Measurements from ENCODE around the gene CDH23. TPM values are rescaled to one million over a fixed set of nuclear protein-coding genes. Genes with fewer than 3 reads are reported as not detected.

CDH23 gene
- total RNA-seq, 2 experiments from 2014 or later, result 4.6 to 5.2 TPM

GRCh38 chr10:71708301-71708703 is 311.6 kb downstream of the CDH23 start:
- TF ChIP-seq CTCF (IDR thresholded peaks at IDR 0.05), result peak; percentile 85
- H3K4me1 Mint-ChIP-seq (ENCODE audit: low read depth), result peaks cover 51% of the 10 kb centered on the region
- Histone ChIP-seq H3K36me3 (ENCODE audit: insufficient read depth, low read length) (no peaks in the 10 kb centered on the region), H3K4me3 (ENCODE audit: low read length) (no peak overlapping the region), H3K9me3 (ENCODE audit: control insufficient read depth in 1 of 2, insufficient read depth in 1 of 2, low read length in 2 of 2) (no peaks in the 10 kb centered on the region), H3K4me1 (ENCODE audit: insufficient read depth, low read length) (peaks cover 48% of the 10 kb centered on the region), H3K27ac (ENCODE audit: low read depth in 1 of 2, low read length in 2 of 2) (no peak overlapping the region), H3K27me3 (ENCODE audit: control insufficient read depth in 1 of 2, insufficient read depth in 2 of 2, low read length in 2 of 2) (no peaks in the 10 kb centered on the region)
- ChIA-PET CTCF (interaction anchor here (0.6 to 2.3 kb wide), 21 partner anchors 9 to 397 kb away, joined by 3 to 18 read pairs (median 5); partner anchors contain the start of genes SLC29A3 and VSIR), POLR2A (interaction anchor here (0.8 to 2.7 kb wide), 10 partner anchors 11 to 389 kb away, joined by 3 to 21 read pairs (median 5); partner anchors contain the start of genes SLC29A3 and VSIR)
- H3K36me3 Mint-ChIP-seq (ENCODE audit: low read depth), result no peaks in the 10 kb centered on the region
- H3K4me3 Mint-ChIP-seq, result no peak overlapping the region
- ATAC-seq (ENCODE audit: poor library complexity) (peak; percentile 76), DNase-seq (peak; percentile 50 to 82 (median 63))
- H3K27me3 Mint-ChIP-seq, result no peaks in the 10 kb centered on the region
- H3K27ac Mint-ChIP-seq, result peak overlapping the region; percentile 5
- no peaks in the 10 kb centered on the region for H3K9me3 Mint-ChIP-seq
- intact Hi-C loops (cut with DNase I, micrococcal nuclease), result loop anchor here (2.0 to 5.0 kb wide), 3 partner anchors 104 to 396 kb away; no protein-coding TSS in a partner anchor

DNA sequence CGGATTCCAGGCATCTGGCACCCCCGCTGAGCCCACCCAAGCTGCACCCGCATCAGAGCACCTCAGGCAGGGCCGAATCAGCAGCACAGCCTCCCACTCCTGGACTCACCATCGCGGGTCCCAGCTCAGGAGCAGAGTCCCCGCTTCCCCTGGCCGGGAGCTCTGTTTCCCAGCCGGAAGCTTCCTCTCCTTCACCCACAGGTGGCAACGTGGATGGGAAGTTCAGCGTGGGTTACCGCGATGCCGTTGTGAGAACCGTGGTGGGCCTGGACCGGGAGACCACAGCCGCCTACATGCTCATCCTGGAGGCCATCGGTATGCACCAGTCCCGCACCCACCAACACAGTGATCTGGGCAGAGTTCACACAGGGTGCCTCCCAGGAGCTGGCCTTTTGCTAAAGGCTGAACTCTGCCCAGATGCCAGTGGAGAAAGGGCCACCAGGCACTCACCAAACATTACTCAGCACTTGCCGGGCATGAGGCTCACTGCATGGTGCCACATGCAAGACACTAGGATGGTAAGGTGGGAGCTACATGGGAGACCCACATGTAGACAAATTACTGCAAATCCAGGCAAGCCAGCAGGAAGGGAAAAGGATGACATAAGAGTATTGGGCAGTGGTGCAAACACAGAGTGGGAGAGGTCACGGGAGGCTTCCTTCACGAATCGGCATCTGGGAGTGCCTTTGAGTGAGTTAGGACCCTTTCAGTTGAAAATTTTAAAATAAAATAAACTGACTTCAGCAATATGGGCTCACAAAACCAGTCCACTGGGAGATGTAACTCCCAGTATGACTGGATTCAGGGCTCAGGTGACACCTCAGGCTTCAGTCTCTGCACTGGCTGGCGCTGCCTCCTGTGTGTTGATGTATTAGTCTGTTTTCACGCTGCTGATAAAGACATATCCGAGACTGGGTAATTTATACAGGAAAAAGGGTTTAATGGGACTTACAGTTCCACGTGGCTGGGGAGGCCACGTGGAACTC is 312.5 kb downstream of the CDH23 start:
- CTCF ChIA-PET, result interaction anchor here (1.0 to 2.3 kb wide), 13 partner anchors 11 to 398 kb away, joined by 3 to 18 read pairs (median 5); partner anchors contain the start of genes SLC29A3 and VSIR
- H3K4me3 ChIP-seq (ENCODE audit: low read length), result no peak overlapping the region
- Mint-ChIP-seq H3K27ac (peak overlapping the region; percentile 98), H3K27me3 (no peaks in the 10 kb centered on the region), H3K36me3 (ENCODE audit: low read depth) (no peaks in the 10 kb centered on the region), H3K9me3 (no peaks in the 10 kb centered on the region), H3K4me1 (ENCODE audit: low read depth) (peaks cover 60% of the 10 kb centered on the region), H3K4me3 (no peak overlapping the region)
- intact Hi-C loops (cut with DNase I, micrococcal nuclease), result loop anchor here (2.0 to 5.0 kb wide), 3 partner anchors 103 to 397 kb away; no protein-coding TSS in a partner anchor
- peaks cover 57% of the 10 kb centered on the region for H3K4me1 ChIP-seq (ENCODE audit: insufficient read depth, low read length)
- no peaks in the 10 kb centered on the region for H3K27me3 ChIP-seq (ENCODE audit: control insufficient read depth in 1 of 2, insufficient read depth in 2 of 2, low read length in 2 of 2)
- no peaks in the 10 kb centered on the region for H3K9me3 ChIP-seq (ENCODE audit: control insufficient read depth in 1 of 2, insufficient read depth in 1 of 2, low read length in 2 of 2)
- H3K36me3 ChIP-seq (ENCODE audit: insufficient read depth, low read length), result no peaks in the 10 kb centered on the region
- POLR2A ChIA-PET, result interaction anchor here (0.8 to 2.7 kb wide), 8 partner anchors 12 to 390 kb away, joined by 3 to 21 read pairs (median 7); partner anchors contain the start of genes SLC29A3 and VSIR
- ATAC-seq (ENCODE audit: poor library complexity) (no peak), DNase-seq (no peak)
- H3K27ac ChIP-seq (ENCODE audit: low read depth in 1 of 2, low read length in 2 of 2), result no peak overlapping the region
- TF ChIP-seq CTCF (IDR thresholded peaks at IDR 0.05), result no peak

DNA sequence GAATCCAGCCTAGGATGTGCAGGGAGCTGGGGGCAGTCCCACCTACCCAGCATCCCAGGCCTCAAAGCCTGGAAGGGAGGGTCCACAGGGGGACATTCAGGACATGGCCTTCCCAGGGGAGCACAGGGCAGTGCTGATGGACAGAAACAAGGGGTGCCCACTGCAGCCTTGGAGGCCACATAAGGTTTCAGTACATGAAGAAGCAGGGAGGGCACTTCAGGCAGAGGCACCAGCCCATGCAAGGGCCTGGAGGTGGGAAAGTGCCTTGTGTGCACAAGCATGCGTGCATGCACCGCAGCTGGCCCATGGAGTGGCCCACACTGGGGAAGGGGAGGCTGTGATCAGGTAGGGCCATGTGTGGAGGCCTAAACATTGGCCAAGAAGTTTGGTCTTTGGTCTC is 313.8 kb downstream of the CDH23 start:
- H3K27me3 Mint-ChIP-seq, result no peaks in the 10 kb centered on the region
- POLR2A ChIA-PET, result interaction anchor here (1.8 kb wide), 1 partner anchor 63 kb away, joined by 6 read pairs; the partner anchor contains the start of gene VSIR
- peak overlapping the region; percentile 98 for H3K27ac Mint-ChIP-seq
- TF ChIP-seq CTCF (IDR thresholded peaks at IDR 0.05), result no peak
- ATAC-seq (ENCODE audit: poor library complexity) (no peak), DNase-seq (no peak)
- CTCF ChIA-PET, result interaction anchor here (1.1 kb wide), 1 partner anchor 63 kb away, joined by 3 read pairs; no protein-coding TSS in a partner anchor
- Histone ChIP-seq H3K9me3 (ENCODE audit: control insufficient read depth in 1 of 2, insufficient read depth in 1 of 2, low read length in 2 of 2) (no peaks in the 10 kb centered on the region), H3K27ac (ENCODE audit: low read depth in 1 of 2, low read length in 2 of 2) (no peak overlapping the region), H3K27me3 (ENCODE audit: control insufficient read depth in 1 of 2, insufficient read depth in 2 of 2, low read length in 2 of 2) (no peaks in the 10 kb centered on the region), H3K4me3 (ENCODE audit: low read length) (no peak overlapping the region), H3K4me1 (ENCODE audit: insufficient read depth, low read length) (peaks cover 70% of the 10 kb centered on the region), H3K36me3 (ENCODE audit: insufficient read depth, low read length) (no peaks in the 10 kb centered on the region)
- peaks cover 71% of the 10 kb centered on the region for H3K4me1 Mint-ChIP-seq (ENCODE audit: low read depth)
- no peaks in the 10 kb centered on the region for H3K9me3 Mint-ChIP-seq
- H3K36me3 Mint-ChIP-seq (ENCODE audit: low read depth), result no peaks in the 10 kb centered on the region
- H3K4me3 Mint-ChIP-seq, result no peak overlapping the region
- intact Hi-C loops (cut with DNase I, micrococcal nuclease), result loop anchor here (1.0 to 5.0 kb wide), 3 partner anchors 62 to 393 kb away; partner anchors contain the start of genes SLC29A3 (in 1 of the 2) and VSIR (in 1 of the 2)
